Spleen (tissue), 11 donors: ENCODE data around the gene PLEKHA7. TPM values are rescaled to one million over a fixed set of nuclear protein-coding genes. Genes with fewer than 3 reads are reported as not detected.

Experiments
- DNase-seq: peaks from one replicate; pipeline ENCODE4 v3.0.0-alpha.2; 2020
- H3K27ac ChIP-seq, 8 donors: fragments of 200-600 bp; sonication (generic) in 7 of 8; 1 replicate in 4 of 8; 2 replicates in 4 of 8; pipeline versions ENCODE4 v1.5.0 to v1.8.0; 2016 to 2021; ENCODE audit warnings: inconsistent platforms in 4 of 8, mild to moderate bottlenecking in 4 of 8, moderate library complexity in 1 of 8
- H3K27me3 ChIP-seq, 7 donors: fragments of 200-600 bp; sonication (generic) in 6 of 7; replicated peaks in 1 of 7; 1 replicate in 4 of 7; 2 replicates in 3 of 7; pipeline versions ENCODE4 v1.5.0 to v1.8.0; 2016 to 2021; ENCODE audit warnings: inconsistent platforms in 3 of 7, mild to moderate bottlenecking in 1 of 7
- H3K36me3 ChIP-seq, 6 donors: fragments of 200-600 bp; sonication (generic) in 5 of 6; 1 replicate in 4 of 6; 2 replicates in 2 of 6; pipeline versions ENCODE4 v1.5.0 to v1.8.0; 2016 to 2021; ENCODE audit warnings: inconsistent platforms in 2 of 6
- H3K4me1 ChIP-seq, 6 donors: fragments of 200-600 bp; sonication (generic) in 5 of 6; 1 replicate in 3 of 6; 2 replicates in 3 of 6; pipeline versions ENCODE4 v1.5.0 to v1.8.0; 2016 to 2021; ENCODE audit warnings: inconsistent platforms in 3 of 6
- H3K4me3 ChIP-seq, 8 donors: fragments of 200-600 bp; sonication (generic) in 7 of 8; 1 replicate in 4 of 8; 2 replicates in 4 of 8; pipeline versions ENCODE4 v1.5.0 to v1.8.0; 2016 to 2021; ENCODE audit warnings: inconsistent platforms in 4 of 8, mild to moderate bottlenecking in 4 of 8, moderate library complexity in 2 of 8
- H3K9me3 ChIP-seq, 8 donors: fragments of 200-600 bp; sonication (generic) in 7 of 8; 1 replicate in 4 of 8; 2 replicates in 4 of 8; pipeline versions ENCODE4 v1.5.0 to v1.8.0; 2016 to 2021; ENCODE audit warnings: inconsistent platforms in 4 of 8
- POLR2A ChIP-seq, 3 donors: fragments of 450-650 bp; IDR thresholded peaks; one replicate each; pipeline ENCODE4 v1.5.1; 2017; ENCODE audit warnings: antibody characterized with exemption in 3 of 3, mild to moderate bottlenecking in 1 of 3
- POLR2AphosphoS5 ChIP-seq, 3 donors: sonication (generic); formaldehyde crosslinking; IDR thresholded peaks; one replicate each; pipeline ENCODE4 v1.5.1; 2017; ENCODE audit warnings: antibody characterized with exemption in 3 of 3
- WGBS, 5 donors: extraction: QIAGEN DNeasy Blood & Tissue Kit in 3 of 5; methylation state at CpG; one replicate each; pipeline versions ENCODE4 v1.1.5 to v1.1.7; 2013 to 2018; 5-methylcytosine and 5-hydroxymethylcytosine counted together
- intact Hi-C: fragments of 100-400 bp; cut with DNase I; formaldehyde crosslinking; loops from one replicate; pipeline ENCODE4 v1.15.0; 2023; ENCODE audit warnings: low total_unique reads
- polyA plus RNA-seq, 3 donors: library from polyadenylated mRNA; stranded (reverse); fragments of 200-250 nt; gene quantifications; one replicate each; pipeline ENCODE4 v1.2.1, GENCODE V29; 2013
- total RNA-seq, 7 donors: library from RNA; depleted of rRNA in 3 of 7; stranded (reverse); fragments of >200 nt in 3 of 7; fragmentation: NEBNext Ultra II Directional in 4 of 7; extraction: Animal tissue kit (Norgen Biotek cat#: 25700) in 4 of 7; gene quantifications; one replicate each; pipeline versions ENCODE4 v1.1.0 to v1.2.1, GENCODE V29; 2016 to 2021
- TF ChIP-seq, protein P1 (sequence below), 11 experiments: fragments of 200-600 bp in 7 of 11; fragments of 450-650 bp in 4 of 11; sonication (generic) in 4 of 11; IDR thresholded peaks in 8 of 11; conservative IDR thresholded peaks in 3 of 11; 1 replicate in 7 of 11; 2 replicates in 4 of 11; pipeline versions ENCODE4 v1.4.0 to v1.8.0; 2016 to 2021; ENCODE audit warnings: antibody characterized with exemption in 11 of 11, inconsistent platforms in 4 of 11, mild to moderate bottlenecking in 1 of 11
- donor health status: healthy with polysubstance abuse.
- donor health status: DM: no; HTN: no; CAD: no; lungs with moderate emphysema.
- donor health status: DM: no; HTN: no; CAD: no.
- donor health status: Bipolar disorder and iron deficiency.
- donor health status: healthy.
- donor health status: DM: no; HTN: no; CAD: no.
- donor health status: DM: yes; HTN: yes; CAD: no.

The PLEKHA7 gene
- total and polyA plus RNA-seq, 10 donors = 1.8 to 12.8 (median 5.8) TPM

DNA sequence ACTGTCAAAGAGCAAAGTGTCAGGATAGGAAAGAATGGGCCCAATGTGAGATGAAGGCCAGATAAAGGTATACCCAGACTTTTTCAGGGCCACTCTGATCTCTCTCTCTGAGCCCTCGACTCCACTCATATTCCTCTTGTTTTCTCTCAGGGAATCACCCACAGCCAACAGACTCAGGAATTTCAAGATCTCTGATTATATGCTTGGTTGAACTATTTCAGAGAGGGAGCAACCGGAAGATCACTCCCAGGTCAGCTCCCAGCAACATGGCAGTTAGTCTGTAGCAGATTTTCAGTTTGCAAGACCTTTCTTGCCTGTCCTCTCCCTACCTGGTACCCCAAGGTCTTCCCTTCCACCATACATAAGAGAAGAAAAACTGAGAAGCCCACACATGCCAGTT lies 173.3 kb downstream of the PLEKHA7 start:
- intact Hi-C loops = no loop called here
- 88 to 94% (median 92%) methylated on average over 2 of the region's 2 CpGs for WGBS, 5 donors
- no peak for DNase-seq
- Histone ChIP-seq H3K4me1 (no peaks in the 10 kb centered on the region), H3K9me3 (no peaks in the 10 kb centered on the region), H3K27me3 (no peaks in the 10 kb centered on the region), H3K27ac (no peak overlapping the region), H3K4me3 (no peak overlapping the region), H3K36me3 (no peaks in the 10 kb centered on the region)
- TF ChIP-seq POLR2AphosphoS5 (IDR thresholded peaks at IDR 0.05) = no peak
- TF ChIP-seq POLR2A (IDR thresholded peaks at IDR 0.05) = no peak
- TF ChIP-seq, protein P1, sequence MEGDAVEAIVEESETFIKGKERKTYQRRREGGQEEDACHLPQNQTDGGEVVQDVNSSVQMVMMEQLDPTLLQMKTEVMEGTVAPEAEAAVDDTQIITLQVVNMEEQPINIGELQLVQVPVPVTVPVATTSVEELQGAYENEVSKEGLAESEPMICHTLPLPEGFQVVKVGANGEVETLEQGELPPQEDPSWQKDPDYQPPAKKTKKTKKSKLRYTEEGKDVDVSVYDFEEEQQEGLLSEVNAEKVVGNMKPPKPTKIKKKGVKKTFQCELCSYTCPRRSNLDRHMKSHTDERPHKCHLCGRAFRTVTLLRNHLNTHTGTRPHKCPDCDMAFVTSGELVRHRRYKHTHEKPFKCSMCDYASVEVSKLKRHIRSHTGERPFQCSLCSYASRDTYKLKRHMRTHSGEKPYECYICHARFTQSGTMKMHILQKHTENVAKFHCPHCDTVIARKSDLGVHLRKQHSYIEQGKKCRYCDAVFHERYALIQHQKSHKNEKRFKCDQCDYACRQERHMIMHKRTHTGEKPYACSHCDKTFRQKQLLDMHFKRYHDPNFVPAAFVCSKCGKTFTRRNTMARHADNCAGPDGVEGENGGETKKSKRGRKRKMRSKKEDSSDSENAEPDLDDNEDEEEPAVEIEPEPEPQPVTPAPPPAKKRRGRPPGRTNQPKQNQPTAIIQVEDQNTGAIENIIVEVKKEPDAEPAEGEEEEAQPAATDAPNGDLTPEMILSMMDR (IDR thresholded peaks at IDR 0.05 in 8 of 11, conservative IDR thresholded peaks at IDR 0.05 in 3 of 11) = no peak

GRCh38 chr11:16839821-16840220 lies 174.4 kb downstream of the PLEKHA7 start:
- TF ChIP-seq, protein P1 (IDR thresholded peaks at IDR 0.05 in 8 of 11, conservative IDR thresholded peaks at IDR 0.05 in 3 of 11) = no peak
- TF ChIP-seq POLR2A (IDR thresholded peaks at IDR 0.05) = no peak
- no peak for TF ChIP-seq POLR2AphosphoS5 (IDR thresholded peaks at IDR 0.05)
- intact Hi-C loops = no loop called here
- no peaks in the 10 kb centered on the region for H3K27me3 ChIP-seq
- H3K4me3 ChIP-seq = no peak overlapping the region
- no peak overlapping the region for H3K27ac ChIP-seq
- no peaks in the 10 kb centered on the region for H3K4me1 ChIP-seq
- no peaks in the 10 kb centered on the region for H3K9me3 ChIP-seq
- no peak for DNase-seq
- WGBS, 5 donors = 59 to 86% (median 78%) methylated on average over 3 of the region's 3 CpGs
- no peaks in the 10 kb centered on the region for H3K36me3 ChIP-seq

- no peak overlapping the region for H3K27ac ChIP-seq
- no peaks in the 10 kb centered on the region for H3K9me3 ChIP-seq
- intact Hi-C loops = no loop called here
- H3K36me3 ChIP-seq = no peaks in the 10 kb centered on the region
- no peaks in the 10 kb centered on the region for H3K4me1 ChIP-seq
- TF ChIP-seq, protein P1 (IDR thresholded peaks at IDR 0.05 in 8 of 11, conservative IDR thresholded peaks at IDR 0.05 in 3 of 11) = no peak
- TF ChIP-seq POLR2AphosphoS5 (IDR thresholded peaks at IDR 0.05) (no peak), POLR2A (IDR thresholded peaks at IDR 0.05) (no peak)
- 82 to 97% (median 92%) methylated on average over 1 of the region's 1 CpG for WGBS, 5 donors
- H3K27me3 ChIP-seq = no peaks in the 10 kb centered on the region
- DNase-seq = no peak
- H3K4me3 ChIP-seq = no peak overlapping the region
Observed at GRCh38 chr11:16834384-16834783, 179.8 kb downstream of the PLEKHA7 start.

GRCh38 chr11:16833026-16833425 lies 181.2 kb downstream of the PLEKHA7 start:
- no peaks in the 10 kb centered on the region for H3K27me3 ChIP-seq
- H3K9me3 ChIP-seq = no peaks in the 10 kb centered on the region
- WGBS, 5 donors = 77 to 87% (median 83%) methylated on average over 2 of the region's 2 CpGs
- H3K36me3 ChIP-seq = no peaks in the 10 kb centered on the region
- no peak overlapping the region for H3K4me3 ChIP-seq
- DNase-seq = no peak
- TF ChIP-seq, protein P1 (IDR thresholded peaks at IDR 0.05 in 8 of 11, conservative IDR thresholded peaks at IDR 0.05 in 3 of 11) = no peak
- no peak overlapping the region for H3K27ac ChIP-seq
- intact Hi-C loops = no loop called here
- no peaks in the 10 kb centered on the region for H3K4me1 ChIP-seq
